HG03039 (cell line): ENCODE measurements around the gene OR9I1.

Experiments
- ATAC-seq: cut with Tn5 transposase; IDR thresholded peaks from one replicate; pipeline ENCODE4 v1.9.1; 2021; ENCODE audit warnings: mild to moderate bottlenecking, moderate library complexity; ENCODE audit not compliant: unreplicated experiment

The OR9I1 gene

DNA sequence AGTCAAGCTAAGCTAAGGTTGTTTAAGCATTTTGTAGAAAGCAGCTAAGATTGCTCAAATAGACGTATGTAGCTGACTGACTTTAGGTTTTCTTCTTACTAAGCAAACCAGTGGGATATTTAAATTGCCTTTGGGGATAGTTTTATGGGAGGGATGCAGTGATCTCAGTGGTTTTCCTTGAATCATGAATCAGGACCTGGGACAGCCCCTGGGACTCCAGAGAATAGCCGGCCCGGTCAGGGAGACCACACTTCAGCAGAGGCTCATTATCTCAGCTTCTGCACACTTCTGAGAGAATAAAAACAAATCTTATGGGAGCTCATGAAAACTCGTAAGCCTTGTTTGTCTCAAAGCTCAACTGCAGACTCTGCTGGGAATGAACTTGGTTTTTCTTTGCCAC lies at the start of gene OR9I1:
OR9I1 (minus strand) TSS at position 62 of the 400 bp plus-strand sequence. CDS start 6,086 bp downstream, outside the sequence.
- no peak for ATAC-seq

GRCh38 chr11:58165504-58166106 lies 40.3 kb upstream of the OR9I1 start:
- no peak for ATAC-seq

GRCh38 chr11:58164990-58165389 lies 39.7 kb upstream of the OR9I1 start:
- no peak for ATAC-seq

DNA sequence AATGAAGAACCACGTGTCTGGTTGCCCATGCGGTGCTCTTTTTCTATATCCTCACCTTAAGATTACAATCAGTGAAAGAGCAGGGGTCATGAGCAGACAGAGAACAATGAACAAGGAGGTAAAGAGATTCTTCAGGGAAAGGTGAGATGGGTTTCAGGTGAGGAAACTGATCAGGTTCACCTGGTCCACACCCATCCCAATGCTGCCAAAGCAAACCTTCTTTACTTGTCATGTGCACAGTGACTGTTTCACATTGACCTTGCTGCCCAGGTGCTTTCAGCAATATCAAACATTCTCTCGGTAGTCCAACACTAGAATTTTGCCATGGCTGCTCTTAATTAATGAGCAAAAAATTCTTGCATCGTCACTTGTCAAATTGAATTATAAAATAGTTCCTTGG lies 39.1 kb upstream of the OR9I1 start:
- ATAC-seq = no peak

GRCh38 chr11:58152781-58153180 lies 27.5 kb upstream of the OR9I1 start:
- ATAC-seq = no peak

- no peak for ATAC-seq
Observed at GRCh38 chr11:58142761-58143160, 17.4 kb upstream of the OR9I1 start.

- ATAC-seq = no peak
Observed at GRCh38 chr11:58135171-58135570, 9.8 kb upstream of the OR9I1 start.

DNA sequence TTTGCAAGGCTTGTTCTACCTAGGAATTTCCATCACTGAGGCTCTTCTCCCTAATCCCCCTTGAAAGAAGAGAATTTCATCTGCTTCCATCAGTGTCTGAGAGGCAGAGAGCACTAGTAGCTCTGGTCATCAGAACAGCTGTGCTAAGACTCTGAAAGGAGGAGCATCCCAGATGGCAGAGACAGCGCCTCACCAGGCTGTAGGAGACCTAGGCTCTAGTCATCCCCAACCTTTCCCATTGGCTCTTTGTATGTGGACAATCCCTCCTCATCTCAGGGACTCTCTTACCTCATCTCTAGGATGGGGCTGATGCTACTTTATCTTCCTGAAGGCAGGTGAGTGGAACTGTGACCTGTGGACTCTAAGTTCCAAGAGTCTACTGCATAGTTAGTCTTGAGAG lies 8.8 kb upstream of the OR9I1 start:
- ATAC-seq = no peak

- ATAC-seq = no peak
Observed at GRCh38 chr11:58133309-58134076, 8.2 kb upstream of the OR9I1 start.

- no peak for ATAC-seq
Observed at GRCh38 chr11:58127350-58127749, 2.0 kb upstream of the OR9I1 start.

DNA sequence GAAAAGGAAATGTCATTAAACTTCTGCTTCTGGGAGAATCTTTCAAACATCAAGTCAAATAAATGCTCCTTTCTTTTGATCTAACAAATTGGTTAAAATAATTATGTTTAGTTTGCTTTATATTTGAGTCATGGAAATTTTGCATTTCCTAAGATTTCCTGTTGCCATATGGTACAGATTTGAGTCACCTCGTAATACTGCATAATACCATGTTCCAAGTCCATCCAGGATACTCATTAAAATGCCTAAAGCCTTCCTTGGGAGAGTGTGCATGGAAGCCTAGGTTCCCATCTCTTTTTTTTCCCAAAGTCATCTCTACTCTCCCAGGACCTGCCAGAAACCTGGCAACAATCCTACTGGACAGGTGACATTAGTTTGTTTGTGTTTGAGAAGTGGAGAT lies 4.2 kb downstream of the OR9I1 start:
- no peak for ATAC-seq

- no peak for ATAC-seq
Observed at GRCh38 chr11:58097437-58097836, 27.9 kb downstream of the OR9I1 start.

DNA sequence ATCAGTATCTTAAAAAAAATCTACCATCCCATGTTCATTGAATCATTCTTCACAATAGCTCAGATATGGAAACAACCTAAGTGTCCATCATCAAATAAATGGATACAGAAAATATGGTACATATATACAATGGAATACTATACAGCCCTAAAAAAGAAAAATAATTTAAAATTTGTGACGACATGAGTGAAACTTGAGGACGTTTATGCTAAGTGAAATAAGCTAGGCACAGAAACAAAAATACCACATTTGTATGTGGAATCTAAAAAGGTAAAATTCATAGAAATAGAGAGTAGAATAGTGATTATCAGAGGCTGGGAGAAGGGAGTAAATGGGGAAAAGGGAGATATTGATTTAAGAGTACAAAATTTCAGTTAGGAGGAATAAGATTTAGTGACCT lies 38.8 kb downstream of the OR9I1 start:
- no peak for ATAC-seq

DNA sequence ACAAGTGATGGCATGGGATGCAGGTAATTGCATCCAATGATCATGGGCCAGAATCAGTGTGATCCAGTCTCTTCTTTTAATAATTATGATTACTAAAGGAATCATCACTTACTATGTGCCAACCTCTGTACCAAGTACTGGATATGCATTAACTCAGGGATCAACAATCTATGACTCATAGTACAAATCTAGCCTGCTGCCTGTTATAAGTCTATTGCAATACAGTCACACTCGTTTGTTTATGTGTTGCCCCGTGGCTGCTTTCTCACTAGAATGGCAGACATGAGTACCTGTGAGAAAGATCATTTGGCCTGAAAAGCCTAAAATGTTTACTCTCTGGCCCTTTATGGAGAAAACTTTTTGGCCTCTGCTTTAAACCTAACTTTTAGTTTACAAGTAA lies 49.5 kb downstream of the OR9I1 start:
- ATAC-seq = no peak

DNA sequence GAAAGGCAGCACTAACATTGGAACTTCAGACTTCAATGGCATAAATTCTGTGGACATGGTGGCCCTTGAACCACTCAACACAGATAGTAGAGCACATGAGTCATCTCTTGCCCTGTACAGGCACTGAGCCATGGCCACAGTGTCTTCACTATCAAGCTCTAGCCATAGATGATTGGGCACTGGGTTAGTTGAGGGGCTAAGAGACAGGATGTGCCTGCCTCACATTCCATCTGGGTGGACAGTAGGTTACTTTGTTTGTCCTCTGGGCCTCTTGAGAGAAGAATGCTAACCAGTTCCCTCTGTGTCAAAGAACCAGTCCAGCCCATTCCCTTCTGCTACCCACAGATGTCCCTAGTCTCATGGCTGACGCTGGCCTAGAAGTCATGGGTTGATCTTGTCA lies 54.7 kb downstream of the OR9I1 start:
- no peak for ATAC-seq

GRCh38 chr11:58068655-58069054 lies 56.7 kb downstream of the OR9I1 start:
- ATAC-seq = no peak

DNA sequence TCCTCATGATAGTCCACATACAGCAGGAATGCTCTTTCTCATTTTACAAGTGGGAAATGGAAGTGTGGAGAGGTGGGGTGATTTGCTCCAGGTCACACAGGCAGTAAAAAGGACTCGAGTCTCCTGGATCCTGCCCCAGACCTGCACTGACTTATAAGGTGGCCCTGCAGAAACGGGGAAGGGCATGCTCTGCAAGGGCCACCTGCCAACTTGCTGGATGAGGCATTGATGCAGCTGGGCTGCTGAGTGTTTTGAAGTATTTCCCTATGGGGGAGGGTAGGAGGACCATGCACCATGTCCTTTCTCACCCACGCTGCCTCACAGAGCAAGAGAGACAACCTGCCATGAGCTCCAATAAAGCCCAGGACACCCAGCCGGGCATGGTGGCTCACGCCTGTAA lies 57.6 kb downstream of the OR9I1 start:
- ATAC-seq = no peak
